Esophagus squamous epithelium (tissue), 4 donors: ENCODE data around the gene CATSPERE.

Experiments used
- POLR2A ChIP-seq, 4 donors: fragments of 450-650 bp; IDR thresholded peaks; one replicate each; pipeline ENCODE4 v1.6.1; 2017; ENCODE audit warnings: antibody characterized with exemption in 4 of 4, mild to moderate bottlenecking in 4 of 4, moderate library complexity in 3 of 4
- TF ChIP-seq, protein P1 (sequence below), 6 experiments: fragments of 450-650 bp in 4 of 6; fragments of 200-600 bp in 2 of 6; sonication (generic) in 2 of 6; IDR thresholded peaks; one replicate each; pipeline ENCODE4 v1.5.1; 2016 to 2019; ENCODE audit warnings: antibody characterized with exemption in 6 of 6, mild to moderate bottlenecking in 4 of 6, moderate library complexity in 4 of 6

DNA sequence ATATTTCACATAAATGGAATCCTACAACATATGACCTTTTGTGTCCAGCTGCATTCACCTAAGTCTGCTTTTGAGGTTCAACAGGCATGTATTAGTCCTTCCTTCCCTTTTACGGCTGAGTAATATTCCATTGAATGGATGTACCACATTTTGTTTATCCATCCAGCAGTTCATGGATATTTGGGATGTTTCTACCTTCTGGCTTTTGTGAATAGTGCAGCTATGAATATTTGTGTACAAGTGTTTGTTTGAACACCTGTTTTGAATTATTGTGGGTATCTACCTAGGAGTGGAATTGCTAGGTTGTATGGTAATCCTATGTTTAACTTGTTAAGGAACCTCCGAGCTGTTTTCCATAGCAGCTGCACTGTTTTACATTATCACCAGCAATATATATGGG, 129.6 kb downstream of the CATSPERE start:
- TF ChIP-seq, protein P1, sequence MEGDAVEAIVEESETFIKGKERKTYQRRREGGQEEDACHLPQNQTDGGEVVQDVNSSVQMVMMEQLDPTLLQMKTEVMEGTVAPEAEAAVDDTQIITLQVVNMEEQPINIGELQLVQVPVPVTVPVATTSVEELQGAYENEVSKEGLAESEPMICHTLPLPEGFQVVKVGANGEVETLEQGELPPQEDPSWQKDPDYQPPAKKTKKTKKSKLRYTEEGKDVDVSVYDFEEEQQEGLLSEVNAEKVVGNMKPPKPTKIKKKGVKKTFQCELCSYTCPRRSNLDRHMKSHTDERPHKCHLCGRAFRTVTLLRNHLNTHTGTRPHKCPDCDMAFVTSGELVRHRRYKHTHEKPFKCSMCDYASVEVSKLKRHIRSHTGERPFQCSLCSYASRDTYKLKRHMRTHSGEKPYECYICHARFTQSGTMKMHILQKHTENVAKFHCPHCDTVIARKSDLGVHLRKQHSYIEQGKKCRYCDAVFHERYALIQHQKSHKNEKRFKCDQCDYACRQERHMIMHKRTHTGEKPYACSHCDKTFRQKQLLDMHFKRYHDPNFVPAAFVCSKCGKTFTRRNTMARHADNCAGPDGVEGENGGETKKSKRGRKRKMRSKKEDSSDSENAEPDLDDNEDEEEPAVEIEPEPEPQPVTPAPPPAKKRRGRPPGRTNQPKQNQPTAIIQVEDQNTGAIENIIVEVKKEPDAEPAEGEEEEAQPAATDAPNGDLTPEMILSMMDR (IDR thresholded peaks at IDR 0.05): no peak
- TF ChIP-seq POLR2A (IDR thresholded peaks at IDR 0.05): no peak
